ENCODE data around the gene FAM234B.
"Not testable (repeated sequence)": the region's sequence is repeated elsewhere in the genome, so short reads cannot be mapped to it uniquely, and the experiment has no call there.

The FAM234B gene

GRCh38 chr12:13024531-13024916 lies 19.7 kb upstream of the FAM234B start:
- DNase-seq = no peak

DNA sequence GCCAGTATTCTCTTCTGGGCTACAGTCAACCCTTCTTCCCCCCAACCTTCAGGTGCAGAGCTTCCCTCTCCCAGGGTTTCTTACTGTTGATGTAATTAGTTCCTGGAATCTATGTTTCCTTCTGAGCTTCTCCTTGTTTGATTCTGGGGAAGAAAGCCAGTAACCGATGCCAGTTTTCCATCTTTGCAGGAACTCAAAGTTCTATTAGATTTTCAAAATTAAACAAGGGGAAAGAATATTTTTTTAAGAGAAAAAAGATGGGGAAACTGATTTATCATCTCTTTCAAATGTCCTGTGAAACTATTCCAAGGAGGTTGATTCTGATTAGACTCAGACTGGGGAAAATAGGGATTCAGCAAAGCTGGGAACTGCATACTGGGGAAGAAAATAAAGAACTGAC lies 17.9 kb upstream of the FAM234B start:
- DNase-seq = no peak

DNA sequence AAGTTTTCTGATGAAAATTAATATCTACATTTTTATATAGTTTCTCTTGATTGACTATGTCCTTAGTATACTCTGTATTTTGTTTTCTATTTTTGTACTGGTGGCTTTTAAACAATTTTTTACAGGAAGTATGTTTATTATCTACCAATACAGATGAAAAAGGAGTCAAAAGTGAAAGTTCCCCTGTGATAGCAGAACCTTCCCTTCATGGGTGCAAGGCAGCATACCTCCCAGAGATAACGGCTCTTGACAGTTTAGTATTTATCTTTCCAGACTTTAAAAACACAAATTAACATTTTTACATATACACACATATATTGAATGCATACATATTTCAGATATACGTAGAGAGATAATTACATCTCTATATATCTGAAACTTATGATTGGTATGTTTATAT lies 17.1 kb upstream of the FAM234B start:
- no peak for DNase-seq

- DNase-seq = no peak
Measured at GRCh38 chr12:13027508-13027907, 16.7 kb upstream of the FAM234B start.

DNA sequence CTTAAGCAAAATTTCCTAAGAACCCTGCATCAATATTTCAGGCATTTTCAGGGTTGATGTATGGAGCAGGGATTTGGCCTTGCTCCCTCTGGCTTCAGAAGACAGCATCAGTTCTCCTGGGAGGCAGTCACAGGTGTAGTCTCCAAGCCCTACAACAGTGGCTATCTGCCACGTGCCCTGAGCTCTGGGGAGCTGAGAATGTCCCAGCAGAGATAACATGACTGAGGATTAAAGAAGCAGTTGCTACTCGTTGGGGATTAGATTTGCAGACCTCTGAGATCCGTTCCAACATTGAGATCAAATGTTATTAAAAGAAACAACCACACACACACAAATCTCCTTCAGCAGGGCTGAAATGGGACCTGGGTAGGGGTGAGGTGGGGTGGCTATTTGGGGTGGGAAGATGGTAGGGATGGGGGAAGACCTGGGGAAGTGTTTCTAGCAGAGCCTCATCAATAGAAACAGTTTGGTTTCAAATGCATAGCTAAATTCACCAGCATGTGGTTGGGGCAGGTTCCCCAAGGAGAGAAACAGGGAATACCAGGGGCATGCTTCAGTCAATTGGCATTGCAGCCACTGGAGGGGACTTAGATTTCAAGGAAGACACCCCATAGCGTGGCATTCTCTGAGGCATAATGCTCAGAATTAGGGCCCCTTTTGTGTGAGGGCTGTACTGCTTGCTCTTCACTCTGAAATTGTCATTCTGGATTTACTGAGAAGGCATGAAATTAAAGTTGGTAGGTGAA lies 15.2 kb upstream of the FAM234B start:
- no peak for DNase-seq

GRCh38 chr12:13030541-13031291 lies 13.5 kb upstream of the FAM234B start:
- DNase-seq = no peak

DNA sequence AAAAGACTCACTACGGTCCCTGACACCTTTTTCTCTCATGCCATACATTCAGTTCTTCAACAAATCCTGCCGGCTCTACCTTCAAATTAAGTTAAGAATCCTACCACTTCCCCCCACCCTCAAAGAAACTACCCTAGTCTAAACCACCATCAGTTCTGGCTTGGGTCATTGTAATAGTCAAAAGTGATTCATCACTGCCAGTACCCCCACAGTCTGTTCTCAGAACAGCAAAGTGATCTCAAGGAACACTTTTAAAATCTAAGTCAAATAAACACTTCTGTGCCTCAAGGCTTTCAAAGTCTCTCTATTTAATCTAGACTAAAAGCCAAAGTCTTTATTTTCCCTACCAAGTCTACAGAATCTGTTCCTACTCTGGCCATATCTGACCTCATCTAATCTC lies 12.0 kb upstream of the FAM234B start:
- no peak for DNase-seq

DNA sequence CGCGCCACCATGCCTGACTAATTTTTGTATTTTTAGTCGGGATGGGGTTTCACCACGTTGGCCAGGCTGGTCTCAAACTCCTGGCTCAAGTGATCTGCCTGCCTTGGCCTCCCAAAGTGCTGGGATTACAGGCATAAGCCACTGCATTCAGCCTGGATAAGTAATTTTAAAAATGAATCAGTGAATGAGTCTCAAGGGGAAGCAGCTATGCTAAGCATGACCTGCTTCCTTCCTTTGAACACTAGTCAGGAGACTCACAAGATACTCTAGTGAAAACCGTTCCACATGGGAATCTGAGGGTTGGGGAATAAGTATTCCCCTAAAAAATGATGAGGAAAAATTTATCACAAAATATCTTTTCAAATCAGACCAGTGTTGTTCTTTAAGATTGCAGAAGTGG lies 10.7 kb upstream of the FAM234B start:
- DNase-seq = no peak

DNA sequence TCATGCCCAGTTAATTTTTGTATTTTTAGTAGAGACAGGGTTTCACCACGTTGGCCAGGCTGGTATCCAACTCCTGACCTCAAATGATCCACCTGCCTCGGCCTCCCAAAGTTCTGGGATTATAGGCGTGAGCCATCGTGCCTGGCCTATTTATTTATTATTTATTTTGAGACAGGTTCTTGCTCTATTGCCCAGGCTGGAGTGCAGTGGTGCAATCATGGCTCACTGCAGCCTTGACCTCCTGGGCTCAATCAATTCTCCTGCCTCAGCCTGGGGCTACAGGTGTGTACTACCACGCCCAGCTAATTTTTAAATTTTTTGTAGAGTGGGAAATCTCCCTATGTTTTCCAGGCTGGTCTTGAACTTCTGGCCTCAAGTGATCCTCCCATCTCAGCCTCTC lies 8.8 kb upstream of the FAM234B start:
- not testable (repeated sequence) for DNase-seq

- no peak for DNase-seq
Measured at GRCh38 chr12:13036881-13037280, 7.3 kb upstream of the FAM234B start.

DNA sequence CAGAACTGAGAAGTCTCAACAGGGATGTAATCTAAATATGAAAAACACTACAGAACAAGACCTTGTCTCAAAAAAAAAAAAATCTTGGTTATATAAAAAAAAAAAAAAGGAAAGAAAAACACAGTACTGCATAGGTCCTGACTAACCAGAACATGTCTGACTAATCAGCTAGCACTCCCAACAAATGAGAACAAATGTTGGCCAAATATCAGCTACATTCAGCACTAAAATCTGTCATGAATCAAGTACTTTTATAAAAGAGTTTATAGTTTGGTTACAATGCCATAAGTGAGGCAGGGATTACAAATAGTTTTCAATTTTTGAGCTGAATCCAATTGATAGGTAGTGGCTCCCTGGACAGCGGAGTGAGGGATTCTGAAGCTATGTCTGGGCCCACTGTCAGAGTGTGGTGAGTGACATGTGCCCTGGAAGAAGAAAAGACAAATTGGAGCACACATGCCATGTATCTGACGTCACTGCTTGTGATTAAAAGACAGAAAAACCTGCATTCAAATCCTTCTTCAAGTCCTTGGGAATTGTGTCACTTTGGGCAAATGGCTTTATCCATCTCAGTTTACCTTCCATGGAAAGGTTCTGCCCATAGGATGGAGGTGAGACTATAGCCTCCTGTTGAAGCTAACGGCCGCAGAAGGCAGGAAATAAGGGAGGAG lies 5.6 kb upstream of the FAM234B start:
- no peak for DNase-seq

GRCh38 chr12:13039328-13039956 lies 4.7 kb upstream of the FAM234B start:
- no peak for DNase-seq

GRCh38 chr12:13041224-13041623 lies 3.0 kb upstream of the FAM234B start:
- no peak for DNase-seq

GRCh38 chr12:13042666-13043230 lies 1.4 kb upstream of the FAM234B start:
- DNase-seq = no peak

GRCh38 chr12:13044906-13045299 lies 722 bp downstream of the FAM234B start:
- no peak for DNase-seq

GRCh38 chr12:13045816-13046215 lies 1.6 kb downstream of the FAM234B start:
- no peak for DNase-seq

- no peak for DNase-seq
Measured at GRCh38 chr12:13046964-13047363, 2.8 kb downstream of the FAM234B start.

- no peak for DNase-seq
Measured at GRCh38 chr12:13049816-13050215, 5.6 kb downstream of the FAM234B start.

GRCh38 chr12:13052421-13052820 lies 8.2 kb downstream of the FAM234B start:
- no peak for DNase-seq

DNA sequence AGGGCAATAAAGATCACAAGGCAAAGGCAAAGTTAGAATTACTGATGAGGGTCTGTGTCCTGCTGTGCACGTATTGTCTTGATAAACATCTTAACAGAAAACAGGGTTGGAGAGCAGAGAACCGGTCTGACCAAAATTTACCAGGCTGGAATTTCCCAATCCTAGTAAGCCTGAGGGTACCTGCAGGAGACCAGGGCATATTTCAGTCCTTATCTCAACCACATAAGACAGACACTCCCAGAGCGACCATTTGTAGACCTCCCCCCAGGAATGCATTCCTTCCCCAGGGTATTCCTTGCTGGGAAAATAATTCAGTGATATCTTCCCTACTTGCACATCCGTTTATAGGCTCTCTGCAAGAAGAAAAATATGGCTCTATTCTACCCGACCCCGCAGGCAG lies 9.4 kb downstream of the FAM234B start:
- not testable (repeated sequence) for DNase-seq

DNA sequence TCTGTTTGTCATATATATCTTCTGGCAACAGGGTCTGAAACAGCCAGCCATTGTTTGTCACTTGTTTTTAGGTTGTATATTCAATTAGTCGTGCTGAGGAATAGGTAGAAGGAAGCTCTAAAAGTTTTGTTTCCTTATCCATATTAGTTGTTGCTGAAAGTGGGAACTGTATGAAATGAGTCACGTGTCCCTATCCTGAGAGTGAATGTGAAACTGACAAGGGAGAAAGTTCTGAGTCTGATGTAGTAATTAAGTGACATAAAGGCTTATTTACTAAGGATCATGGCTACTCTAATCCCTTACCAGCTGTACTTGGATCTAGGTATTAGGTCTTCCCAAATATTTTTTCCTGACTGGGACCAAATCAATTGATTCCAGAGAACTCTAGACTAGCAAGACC lies 16.4 kb downstream of the FAM234B start:
- no peak for DNase-seq

DNA sequence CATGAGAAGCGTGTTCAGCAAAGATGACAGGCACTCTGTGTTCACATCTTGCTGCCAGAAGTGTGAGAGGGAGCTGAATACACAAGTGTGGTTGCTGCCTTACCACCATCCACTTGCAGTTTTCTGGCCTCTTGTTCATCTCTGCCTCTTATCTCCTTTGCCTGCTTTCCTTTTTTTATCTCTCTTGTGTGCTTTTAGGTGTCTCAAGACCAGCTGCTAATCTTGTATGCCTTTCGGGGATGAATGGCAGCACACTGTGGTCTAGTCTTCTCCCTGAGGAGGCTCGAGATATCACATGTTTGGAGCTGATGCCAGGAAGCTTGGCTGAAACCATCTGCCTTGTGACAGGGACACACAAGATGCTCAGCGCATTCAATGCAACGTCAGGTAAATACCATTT lies 17.2 kb downstream of the FAM234B start:
- DNase-seq = no peak

DNA sequence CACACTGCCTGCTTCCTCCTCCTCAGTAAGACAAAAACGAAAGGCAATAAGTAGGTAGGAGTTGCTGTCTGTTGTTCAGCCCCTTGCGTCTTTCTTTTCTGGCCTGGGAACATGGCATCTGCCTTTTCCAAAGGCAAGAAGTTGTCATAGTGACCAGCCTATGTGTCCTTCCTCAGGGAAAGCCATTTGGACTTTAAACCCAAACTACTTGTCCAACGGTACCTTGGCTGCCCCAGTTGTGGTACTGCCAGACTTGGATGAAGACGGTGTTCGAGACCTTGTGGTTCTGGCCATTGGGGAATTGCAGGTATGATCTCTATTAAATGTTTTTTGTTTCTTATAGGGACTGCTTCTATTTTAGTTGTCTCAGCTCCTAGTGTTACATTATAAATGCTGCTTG lies 18.5 kb downstream of the FAM234B start:
- no peak for DNase-seq
